Inferior parietal cortex (tissue), 1 donor: ENCODE data around the gene ACP2.
A peak's percentile ranks its signal among the peaks of the same experiment; 100 is the strongest.
"Not testable (repeated sequence)": the region's sequence is repeated elsewhere in the genome, so short reads cannot be mapped to it uniquely, and the experiment has no call there.

Experiments used
- DNase-seq: peaks from one replicate; pipeline ENCODE4 v3.0.0-alpha.2; 2016; ENCODE audit errors: extremely low spot score

The ACP2 gene

DNA sequence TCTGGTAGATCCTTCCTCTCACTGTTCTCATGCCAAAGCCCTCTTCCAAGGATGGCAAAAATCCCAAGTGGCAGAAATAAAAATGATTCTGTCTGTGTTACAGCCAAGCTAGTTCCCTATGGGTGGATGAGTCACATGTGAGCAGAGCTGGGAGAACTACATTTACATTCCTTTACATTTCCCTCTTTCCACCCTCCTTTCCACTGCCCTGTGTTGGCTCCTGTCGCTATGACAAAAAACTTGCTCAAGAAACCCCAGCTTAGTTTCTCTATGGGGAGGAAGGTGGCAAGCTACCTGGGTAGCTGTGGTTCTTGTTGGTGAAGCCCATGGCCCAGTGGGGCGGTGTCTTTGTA, 44.0 kb downstream of the ACP2 start:
- DNase-seq: peak; percentile 70

GRCh38 chr11:47202576-47202975, 46.0 kb downstream of the ACP2 start:
- DNase-seq: no peak

- no peak for DNase-seq
Measured at GRCh38 chr11:47201015-47201414, 47.6 kb downstream of the ACP2 start.

DNA sequence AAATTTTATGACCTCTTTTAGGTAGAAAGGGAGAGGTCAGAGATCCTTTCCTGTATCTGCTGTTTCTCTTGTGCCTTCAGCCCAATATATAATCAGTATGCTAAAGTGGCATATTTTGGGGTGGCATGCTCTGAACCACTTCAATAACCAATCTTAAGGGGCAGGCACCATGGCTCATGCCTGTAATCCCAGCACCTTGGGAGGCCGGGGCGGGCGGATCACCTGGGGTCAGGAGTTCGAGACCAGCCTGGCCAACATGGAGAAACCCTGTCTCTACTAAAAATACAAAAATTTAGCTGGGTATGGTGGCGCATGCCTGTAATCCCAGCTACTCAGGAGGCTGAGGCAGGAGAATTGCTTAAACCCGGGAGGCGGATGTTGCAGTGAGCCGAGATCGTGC, 50.5 kb downstream of the ACP2 start:
- DNase-seq: not testable (repeated sequence)

DNA sequence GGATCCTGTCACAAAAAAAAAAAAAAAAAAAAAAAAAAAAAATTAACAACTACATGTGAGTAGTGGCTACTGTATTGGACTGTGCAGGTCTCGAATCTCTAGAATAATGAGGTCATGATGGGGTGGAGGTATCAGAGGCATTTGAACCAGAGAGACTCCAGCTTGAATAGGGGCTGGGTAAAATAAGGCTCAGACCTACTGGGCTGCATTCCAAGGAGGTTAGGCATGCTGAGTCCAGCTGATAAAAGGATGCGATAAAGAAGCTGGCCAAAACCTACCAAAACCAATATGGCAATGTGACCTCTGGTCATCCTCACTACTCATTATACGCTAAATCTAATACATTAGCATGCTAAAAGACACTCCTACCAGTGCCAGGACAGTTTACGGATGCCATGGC, 56.5 kb downstream of the ACP2 start:
- DNase-seq: no peak

DNA sequence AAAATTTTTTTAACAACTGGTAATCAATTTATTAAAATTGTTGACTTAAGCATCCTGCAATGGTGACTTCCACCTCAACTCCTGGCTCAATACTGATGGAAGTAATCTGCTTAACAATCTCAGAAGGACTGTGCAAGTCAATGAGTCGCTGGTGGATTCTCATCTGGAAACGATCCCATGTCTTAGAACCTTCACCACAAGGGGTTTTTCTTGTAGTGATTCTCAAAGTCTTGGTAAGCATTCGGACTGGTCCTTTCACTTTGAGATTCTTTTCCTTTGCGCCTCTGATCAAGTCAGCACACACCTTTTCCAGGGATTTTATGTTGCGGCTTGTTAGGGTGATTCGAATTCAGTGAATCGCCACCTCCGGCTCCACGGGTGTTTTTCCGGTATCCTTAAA, 57.5 kb downstream of the ACP2 start:
- not testable (repeated sequence) for DNase-seq
